NCI-H748 (cell line): ENCODE measurements around the gene CACNG6.
"Not testable (repeated sequence)": the region's sequence is repeated elsewhere in the genome, so short reads cannot be mapped to it uniquely, and the experiment has no call there.

Experiments used
- DNase-seq: peaks from one replicate; lab custom pipeline; 2025; ENCODE audit not compliant: unreplicated experiment; lab: John Stamatoyannopoulos, UW

The CACNG6 gene

DNA sequence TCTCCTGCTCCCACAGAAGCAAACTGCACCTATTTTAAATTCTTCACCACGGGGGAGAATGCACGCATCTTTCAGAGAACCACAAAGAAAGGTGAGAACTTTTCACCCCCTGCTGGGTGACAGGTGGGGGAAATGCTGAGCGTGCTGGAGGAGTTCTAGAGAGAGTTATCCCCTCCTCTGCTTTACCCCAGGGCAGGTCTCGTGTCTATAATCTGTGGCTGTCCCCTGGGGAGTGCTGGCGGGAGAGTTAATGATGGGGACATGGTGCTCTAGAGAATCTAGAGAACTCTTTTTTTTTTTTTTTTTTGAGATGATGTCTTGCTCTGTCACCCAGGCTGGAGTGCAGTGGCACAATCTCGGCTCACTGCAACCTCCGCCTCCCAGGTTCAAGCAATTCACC lies 6.8 kb downstream of the CACNG6 start:
- no peak for DNase-seq

DNA sequence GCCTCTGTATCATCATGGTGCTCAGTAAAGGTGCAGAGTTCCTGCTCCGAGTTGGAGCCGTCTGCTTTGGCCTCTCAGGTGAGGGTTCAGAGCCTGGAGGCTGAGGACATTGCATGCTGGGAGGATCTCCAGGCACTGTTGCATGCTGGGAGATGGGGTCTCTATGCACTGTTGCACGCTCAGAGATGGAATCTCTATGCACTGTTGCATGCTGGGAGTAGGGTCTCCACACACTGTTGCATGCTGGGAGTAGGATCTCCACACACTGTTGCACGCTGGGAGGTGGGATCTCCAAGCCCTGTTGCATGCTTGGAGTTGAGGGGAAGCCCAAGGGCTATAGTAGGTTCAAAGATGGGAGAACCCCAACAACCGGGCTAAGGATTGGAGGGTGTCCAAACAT lies 8.3 kb downstream of the CACNG6 start:
- no peak for DNase-seq

DNA sequence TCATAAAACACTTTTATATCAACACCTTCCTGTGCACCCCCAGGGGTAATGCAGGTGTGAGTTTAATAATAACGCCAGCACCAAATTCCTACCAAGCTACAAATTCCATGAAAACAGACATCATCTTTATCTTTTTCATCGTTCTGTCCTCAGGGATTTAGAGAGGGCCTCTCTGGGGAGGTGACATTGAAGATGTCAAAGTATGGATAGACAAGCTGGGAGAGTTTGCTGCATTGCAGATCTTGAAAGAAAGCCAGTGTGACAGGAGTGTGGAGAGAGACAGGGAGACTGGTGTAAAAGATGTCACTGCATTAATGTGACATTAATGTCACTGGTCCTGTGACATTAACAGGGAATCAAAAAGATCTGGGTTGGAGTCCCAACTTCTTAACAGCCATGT lies 10.1 kb downstream of the CACNG6 start:
- no peak for DNase-seq

DNA sequence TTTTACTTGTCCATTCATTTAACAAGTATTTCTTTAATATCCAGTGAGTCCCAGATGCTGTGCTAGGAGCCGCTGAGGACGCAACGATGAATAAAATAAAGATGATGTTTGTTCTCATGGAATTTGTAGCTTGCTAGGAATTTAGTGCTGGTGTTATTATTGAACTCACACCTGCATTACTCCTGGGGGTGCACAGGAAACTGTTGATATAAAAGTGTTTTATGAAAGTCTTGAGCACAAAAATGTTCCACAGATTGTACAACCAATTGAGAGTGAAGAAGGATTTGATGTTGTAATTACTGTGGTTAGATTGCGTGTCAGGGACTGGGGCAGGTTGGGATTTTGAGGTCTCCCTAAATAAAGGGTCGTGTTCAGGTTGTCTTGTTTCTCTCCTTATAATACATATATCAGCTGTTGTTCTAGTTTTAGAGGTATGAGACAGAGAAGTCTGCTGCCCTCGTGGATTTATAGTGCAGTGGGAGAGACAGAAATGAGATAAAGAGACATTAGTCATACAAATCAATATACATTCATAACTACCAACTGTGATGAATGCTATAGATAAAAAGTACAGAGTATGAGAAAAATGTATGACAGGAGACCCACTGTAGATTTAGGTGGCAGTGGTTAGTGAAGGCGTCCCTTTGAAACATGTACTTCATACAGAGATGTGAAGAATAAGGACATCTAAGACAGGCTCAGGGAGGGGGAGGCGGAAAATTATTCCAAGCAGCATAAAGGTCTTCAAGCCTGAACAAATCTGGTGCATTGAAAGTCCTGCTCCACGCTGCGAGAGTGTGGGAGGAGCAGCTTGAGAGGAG lies 11.3 kb downstream of the CACNG6 start:
- no peak for DNase-seq

DNA sequence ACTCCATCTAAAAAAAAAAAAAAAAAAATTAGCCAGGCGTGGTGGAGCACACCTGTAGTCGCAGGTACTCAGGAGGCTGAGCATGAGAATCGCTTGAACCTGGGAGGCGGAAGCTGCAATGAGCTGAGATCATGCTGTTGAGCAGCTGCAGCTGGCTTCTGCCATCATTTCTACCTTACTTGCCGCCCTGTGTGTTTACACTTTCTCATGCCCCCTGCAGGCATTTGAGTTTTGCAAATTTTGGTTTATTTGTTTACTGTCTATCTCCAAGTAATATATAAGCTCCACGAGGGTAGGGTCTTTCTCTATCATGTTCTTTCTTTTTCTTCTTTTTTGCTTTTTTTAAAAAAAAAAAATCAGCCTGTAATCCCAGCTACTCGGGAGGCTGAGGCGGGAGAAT lies 18.0 kb downstream of the CACNG6 start:
- no peak for DNase-seq

DNA sequence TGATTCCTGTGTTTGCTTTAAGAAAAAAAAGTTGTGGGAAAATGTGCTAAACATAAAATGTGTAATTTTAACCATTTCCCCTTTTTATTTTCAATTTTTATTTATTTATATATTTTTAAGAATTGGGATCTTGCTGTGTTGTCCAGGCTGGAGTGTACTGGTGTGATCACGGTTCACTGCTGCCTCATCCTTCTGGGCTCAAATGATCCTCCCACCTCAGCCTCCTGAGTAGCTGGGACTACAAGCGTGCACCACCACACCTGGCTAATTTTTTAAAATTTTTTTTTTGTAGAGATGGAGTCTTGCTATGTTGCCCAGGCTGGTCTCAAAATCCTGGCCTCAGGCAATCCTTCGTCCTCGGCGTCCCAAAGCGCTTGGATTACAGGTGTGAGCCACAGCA lies 19.0 kb downstream of the CACNG6 start:
- no peak for DNase-seq

DNA sequence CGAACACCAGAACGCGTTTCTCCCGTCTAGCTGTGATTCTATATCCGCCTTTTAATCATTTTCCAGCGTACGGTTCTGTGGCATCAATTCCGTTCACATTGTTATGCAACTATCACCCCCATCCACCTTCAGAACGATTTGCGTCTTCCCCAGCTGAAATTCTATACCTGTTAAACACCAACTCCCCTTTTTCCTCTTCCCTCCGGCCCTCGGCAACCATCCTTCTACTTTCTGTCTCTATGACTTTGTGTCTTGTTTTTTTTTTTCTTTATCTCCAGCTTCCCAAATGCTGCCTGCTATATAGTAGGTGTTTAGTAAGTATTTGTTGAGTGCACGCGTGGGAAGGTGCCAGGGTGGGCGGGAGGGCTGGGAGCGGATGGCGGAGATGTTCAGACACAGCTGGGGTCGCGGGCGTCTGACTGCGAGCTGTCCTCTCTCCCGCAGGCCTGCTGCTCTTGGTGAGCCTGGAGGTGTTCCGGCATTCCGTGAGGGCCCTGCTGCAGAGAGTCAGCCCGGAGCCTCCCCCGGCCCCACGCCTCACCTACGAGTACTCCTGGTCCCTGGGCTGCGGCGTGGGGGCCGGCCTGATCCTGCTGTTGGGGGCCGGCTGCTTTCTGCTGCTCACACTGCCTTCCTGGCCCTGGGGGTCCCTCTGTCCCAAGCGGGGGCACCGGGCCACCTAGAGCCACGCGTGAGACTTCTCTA lies 20.2 kb downstream of the CACNG6 start:
- no peak for DNase-seq

DNA sequence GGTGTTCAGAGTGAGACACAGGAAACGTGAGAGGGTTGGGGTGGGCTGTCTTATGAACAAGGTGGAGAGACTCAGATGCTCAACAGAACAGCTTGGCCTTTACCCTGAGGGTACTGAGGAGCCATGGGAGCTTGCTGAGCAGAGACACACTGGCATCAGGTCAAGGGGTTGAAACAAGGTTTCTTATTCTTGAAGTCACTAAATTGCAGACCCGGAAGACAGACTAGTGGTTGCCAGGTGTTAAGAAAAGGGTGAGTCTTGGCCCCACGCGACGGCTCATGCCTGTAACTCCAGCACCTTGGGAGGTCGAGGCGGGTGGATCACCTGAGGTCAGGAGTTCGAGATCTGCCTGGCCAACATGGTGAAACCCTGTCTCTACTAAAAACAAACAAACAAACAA lies 22.4 kb downstream of the CACNG6 start:
- no peak for DNase-seq

DNA sequence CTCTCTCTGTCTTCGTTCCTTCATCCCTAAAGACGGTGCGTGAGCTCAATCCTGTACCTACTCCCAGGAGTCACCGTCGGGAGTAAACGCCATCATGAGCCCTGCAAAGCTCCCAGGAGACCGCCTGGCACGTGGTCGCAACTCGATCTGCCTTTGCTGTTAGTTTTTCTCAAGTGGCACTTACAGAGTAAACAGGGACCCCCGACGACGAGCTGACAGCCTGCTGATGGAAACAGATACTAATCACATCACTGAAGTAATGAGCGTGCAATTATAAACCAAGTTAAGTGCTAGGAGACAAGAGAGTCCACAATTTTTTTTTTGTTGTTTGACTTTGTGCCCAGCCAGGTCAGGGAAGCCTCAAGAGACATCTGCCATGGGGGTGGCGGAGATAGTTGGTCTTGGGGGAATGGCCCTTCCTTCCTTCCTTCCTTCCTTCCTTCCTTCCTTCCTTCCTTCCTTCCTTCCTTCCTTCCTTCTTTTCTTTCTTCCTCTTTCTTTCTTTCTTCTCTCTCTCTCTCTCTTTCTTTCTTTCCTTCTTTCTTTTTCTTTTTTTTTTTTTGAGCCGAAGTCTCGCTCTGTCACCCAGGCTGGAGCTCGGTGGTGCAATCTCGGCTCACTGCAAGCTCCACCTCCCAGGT lies 23.6 kb downstream of the CACNG6 start:
- DNase-seq: peak; percentile 91

DNA sequence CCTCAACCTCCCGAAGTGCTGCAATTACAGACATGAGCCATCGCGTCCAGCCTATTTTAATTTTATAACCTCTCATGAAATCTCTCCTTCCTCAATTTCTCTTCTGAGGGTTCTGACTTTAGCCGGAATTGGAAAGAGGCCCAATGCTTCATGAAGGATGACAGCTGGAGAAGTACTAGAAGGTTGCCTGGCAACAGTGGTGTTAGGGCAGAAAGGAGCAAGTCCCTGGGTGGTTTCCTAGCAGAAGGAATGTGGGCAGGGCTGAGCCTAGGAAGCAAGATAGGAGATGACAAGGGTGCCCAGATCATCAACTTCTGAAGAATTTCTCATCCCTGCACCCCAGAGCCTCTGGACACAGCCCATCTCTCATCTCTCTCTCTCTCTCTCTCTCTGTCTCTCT lies 25.8 kb downstream of the CACNG6 start:
- DNase-seq: peak; percentile 65

DNA sequence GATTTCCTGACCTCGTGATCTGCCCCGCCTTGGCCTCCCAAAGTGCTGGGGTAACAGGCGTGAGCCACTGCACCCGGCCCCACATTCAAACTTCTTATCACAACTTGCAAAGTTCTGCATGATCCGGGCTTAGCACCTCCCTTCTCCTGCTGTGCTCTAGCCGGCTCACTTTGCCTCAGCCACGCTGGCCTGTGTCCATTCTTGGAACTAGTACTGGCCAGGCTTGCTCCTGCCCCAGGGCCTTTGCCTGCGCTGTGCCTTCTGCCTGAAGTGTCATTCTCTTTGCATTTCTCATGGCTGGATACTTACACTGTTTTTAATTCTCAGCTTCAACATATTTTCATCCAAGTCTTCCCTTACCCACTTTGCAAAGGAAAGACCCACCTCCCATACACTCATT lies 29.9 kb downstream of the CACNG6 start:
- no peak for DNase-seq

DNA sequence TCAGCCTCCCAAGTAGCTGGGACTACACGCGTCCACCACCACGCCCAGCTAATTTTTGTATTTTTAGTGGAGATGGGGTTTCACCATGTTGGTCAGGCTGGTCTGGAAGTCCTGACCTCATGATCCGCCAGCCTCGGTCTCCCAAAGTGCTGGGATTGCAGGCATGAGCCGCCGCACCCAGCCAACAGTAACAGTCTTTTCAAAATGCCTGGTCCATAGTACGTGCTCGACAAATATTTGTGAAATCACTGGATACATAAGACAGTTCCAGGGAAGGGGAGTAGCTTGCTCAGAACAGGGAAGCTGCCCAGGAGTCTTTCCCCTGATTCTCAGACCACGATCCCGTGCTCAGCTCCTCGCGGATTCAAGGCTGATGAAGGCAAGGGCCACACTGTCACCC lies 30.5 kb downstream of the CACNG6 start:
- DNase-seq: no peak

DNA sequence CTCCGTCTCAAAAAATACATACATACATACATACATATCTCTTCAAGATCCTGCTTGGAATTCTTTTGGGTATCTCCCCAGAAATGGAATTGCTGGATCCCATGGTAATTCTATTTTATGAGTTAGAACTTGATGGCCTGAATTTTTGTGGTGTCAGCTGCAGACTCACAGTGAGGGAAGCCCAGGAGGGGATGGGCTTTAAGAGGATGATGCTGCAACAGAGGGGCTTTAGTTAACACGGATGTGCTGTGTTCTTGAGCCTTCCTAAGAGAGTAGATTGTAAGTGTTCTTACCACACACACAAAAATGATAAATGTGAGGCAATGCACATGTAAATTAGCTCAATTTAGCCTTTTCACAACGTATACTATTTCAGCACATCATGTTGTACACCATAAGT lies 31.8 kb downstream of the CACNG6 start:
- DNase-seq: no peak

DNA sequence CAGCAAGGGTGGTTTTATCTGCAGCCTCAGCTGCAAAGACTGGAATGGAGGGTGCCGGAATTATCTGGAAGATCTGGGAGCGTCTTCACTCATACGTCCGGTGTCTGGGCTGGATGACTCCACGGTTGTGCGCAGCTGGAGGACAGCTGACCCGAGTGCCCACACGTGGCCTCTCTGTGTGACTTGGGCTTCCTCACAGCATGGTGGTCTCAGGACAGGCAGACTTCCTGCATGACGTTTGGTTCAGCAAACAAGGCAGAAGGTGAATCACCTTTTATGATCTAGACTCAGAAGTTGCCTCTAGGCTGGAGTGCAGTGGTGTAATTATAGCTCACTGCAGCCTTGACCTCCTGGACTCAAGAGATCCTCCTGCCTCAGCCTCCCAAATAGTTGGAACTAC lies 33.2 kb downstream of the CACNG6 start:
- DNase-seq: no peak

DNA sequence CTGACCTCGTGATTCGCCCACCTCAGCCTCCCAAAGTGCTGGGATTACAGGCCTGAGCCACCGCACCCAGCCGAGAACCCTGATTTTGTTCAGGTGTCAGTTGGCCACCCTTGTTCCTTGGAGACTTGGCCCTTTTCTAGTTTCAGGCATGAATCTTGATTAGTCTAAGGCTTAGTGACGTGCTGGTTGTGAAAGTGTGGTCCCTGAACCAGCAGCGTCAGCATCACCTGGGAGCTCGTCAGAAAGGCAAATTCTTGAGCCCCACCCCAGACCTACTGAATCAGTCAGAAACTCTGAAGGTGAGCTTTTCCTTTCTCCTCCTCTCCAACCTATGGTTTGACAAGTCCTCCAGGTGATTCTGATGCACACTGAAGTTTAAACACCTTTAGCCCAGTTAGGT lies 35.2 kb downstream of the CACNG6 start:
- DNase-seq: no peak

DNA sequence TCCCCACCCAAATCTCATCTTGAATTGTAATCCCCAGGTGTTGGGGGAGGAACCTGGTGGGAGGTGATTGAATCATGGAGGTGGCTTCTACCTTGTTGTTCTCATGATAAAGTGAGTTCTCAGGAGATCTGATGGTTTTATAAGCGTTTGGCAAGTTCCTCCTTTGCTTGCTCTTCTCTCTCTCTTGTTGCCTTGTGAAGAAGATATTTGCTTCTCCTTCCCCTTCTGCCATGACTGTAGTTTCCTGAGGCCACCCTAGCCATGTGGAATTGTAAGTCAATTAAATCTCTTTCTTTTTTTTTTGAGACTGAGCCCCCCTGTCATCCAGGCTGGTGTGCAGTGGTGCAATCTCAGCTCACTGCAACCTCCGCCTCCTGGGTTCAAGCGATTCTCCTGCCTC lies 37.9 kb downstream of the CACNG6 start:
- no peak for DNase-seq

DNA sequence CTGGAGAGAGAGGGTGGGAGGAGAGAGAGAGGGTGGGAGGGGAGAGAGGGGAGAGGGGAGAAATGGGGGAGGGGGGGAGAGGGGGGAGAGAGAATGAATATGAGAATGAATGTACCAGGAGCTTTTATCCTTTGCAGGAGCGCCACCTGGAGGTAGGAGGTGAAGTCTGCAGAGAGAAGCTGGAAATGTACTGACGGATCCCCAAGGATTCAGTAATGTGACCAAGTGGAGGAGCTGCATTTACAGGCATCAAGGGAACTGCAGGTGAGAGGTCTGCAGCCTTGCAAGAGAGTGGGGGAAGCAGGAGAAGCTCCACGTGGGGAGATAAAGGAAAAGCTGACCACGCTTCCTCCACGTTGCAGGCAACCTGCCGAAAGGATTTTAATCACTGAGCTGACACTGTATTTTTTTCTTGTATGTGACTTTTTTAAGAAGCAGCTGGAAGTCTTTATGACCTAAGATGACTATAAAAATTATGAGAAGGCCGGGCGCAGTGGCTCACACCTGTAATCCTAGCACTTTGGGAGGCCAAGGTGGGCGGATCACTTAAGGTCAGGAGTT lies 38.6 kb downstream of the CACNG6 start:
- peak; percentile 68 for DNase-seq

DNA sequence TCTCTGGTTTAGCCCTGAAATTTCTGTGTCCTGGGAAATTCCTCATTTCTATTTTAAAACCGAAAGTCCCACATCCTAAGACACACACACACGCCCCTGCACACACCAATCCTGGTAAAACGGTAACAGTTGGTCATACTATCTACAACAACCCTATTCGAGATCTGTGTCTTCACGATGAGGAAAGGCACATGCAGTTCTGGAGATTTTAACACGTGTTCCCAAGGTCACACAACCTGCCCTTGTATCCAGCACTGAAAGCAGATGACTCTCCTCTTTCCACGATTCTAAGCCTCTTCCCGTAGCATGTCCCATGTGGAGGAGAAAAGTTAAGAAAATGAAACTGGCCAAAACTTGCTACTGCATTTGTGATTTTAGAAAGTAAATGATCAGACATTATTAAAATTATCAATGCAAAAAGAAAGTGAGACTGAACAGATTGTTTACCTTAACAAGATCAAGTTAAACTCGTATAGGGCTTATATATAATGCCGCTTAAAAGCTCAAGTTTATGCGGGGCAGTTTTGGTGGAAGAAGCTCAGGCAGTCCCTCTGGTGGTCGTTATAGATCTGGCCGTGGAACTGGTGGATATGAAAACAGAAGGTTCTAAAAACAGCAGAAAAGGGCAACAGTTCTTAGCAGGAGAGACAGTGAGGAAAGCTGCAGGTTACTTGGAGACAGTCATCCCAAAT lies 39.6 kb downstream of the CACNG6 start:
- DNase-seq: no peak

DNA sequence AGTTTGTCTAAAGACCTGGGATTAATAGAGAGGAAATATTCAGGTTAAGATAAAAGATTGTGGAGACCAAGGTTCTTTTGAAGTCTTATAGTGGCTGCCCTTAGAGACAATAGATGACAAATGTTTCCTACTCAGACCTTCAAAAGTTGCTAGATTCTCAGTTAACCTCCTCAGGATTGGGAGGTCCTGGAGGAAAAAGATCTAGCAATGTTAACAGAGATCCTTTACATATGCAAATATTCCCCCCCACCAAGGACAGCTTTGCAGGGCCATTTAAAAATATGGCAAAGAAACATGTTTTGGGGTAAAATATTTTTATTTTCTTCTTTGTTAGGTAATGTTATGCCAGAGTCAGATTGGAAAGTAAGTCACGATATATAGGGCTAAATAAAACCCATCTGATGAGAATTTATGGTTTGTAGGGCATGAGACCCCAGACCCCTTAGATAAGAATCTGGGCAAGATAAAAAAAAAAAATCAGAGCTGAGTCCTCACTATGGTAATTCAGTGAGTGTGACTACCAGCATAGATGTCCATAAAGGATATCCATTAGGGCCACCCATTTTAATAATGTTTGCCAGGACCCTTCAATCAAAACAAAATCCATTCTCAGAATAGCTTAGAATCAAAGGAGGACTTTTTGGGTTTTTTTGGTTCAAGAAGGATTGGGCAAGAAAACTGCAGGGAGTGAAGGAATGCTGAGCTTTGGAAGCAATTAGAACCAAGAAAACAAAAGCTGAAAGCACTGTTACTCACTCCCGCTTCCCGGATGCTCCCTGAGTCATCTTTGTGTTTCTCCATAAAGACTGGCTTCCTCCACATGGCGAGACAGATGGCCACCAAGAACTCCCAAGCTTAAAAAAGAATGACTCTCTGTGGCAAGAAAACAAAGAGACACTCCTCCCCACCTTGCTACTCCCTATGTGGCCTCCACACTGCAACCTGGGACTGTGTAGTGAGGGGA lies 44.1 kb downstream of the CACNG6 start:
- DNase-seq: no peak

DNA sequence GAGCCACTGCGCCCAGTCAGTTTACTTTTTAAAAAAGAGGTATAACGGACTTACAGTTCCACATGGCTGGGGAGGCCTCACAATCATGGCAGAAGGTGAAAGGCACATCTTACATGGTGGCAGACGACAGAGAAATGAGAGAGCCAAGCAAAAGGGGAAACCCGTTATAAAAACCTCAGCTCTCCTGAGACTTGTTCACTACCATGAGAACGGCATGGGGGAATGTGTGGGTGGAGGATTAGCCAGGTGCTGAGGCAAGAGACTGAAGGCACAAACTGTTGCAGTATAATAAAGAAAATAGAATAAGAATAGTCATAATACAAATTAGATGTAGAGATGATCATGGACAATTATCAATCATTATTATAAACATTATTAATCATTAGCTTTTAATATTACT lies 45.1 kb downstream of the CACNG6 start:
- DNase-seq: not testable (repeated sequence)
